IMR-90 (cell line): ENCODE results near the gene NRCAM. TPM values are rescaled to one million over a fixed set of nuclear protein-coding genes. Genes with fewer than 3 reads are reported as not detected.

Experiments used
- ATAC-seq: fragments of 200-7000 bp; cut with Tn5 transposase; 2 replicates; pipeline ENCODE4 v1.9.1; 2020; ENCODE audit warnings: low read depth, mild to moderate bottlenecking, moderate library complexity
- BruUV-seq: library from RNA; stranded (reverse); fragments of 400-500 nt; replicated peaks from 2 replicates; lab custom pipeline; 2021; lab: Mats Ljungman, UMichigan
- CTCF ChIA-PET: fragments of 300-600 bp; formaldehyde crosslinking; extraction: SDS; loops from one replicate; lab custom pipeline; 2021; ENCODE audit warnings: antibody characterized with exemption; lab: Yijun Ruan, JAX
- POLR2A ChIA-PET: fragments of 300-600 bp; sonication (Branson Sonifier 250); formaldehyde crosslinking; loops from one replicate; lab custom pipeline; 2022; ENCODE audit warnings: antibody characterized with exemption; ENCODE audit not compliant: unreplicated experiment; lab: Charles Lee
- DNase-seq: peaks from one replicate; pipeline ENCODE4 v3.0.0; 2013
- H2AFZ ChIP-seq: replicated peaks from 2 replicates; pipeline ENCODE3; 2013; ENCODE audit warnings: low read length, mild to moderate bottlenecking; ENCODE audit not compliant: poor library complexity
- H2AK5ac ChIP-seq: 2 replicates; pipeline ENCODE4 v1.6.1; 2013; ENCODE audit warnings: low read depth, low read length, inconsistent platforms
- H2AK9ac ChIP-seq: replicated peaks from 2 replicates; pipeline ENCODE3; 2013; ENCODE audit warnings: mild to moderate bottlenecking, low read depth, low read length, moderate library complexity; ENCODE audit not compliant: poor library complexity
- H2BK120ac ChIP-seq: 2 replicates; pipeline ENCODE4 v1.6.1; 2013; ENCODE audit warnings: low read depth, low read length, inconsistent platforms
- H2BK15ac ChIP-seq: 3 replicates; pipeline ENCODE4 v1.6.1; 2013; ENCODE audit warnings: low read depth, low read length, inconsistent platforms
- H2BK20ac ChIP-seq: 2 replicates; pipeline ENCODE4 v1.6.1; 2013; ENCODE audit warnings: low read depth, mild to moderate bottlenecking, inconsistent platforms, low read length, moderate library complexity
- H2BK5ac ChIP-seq: 2 replicates; pipeline ENCODE4 v1.6.1; 2013; ENCODE audit warnings: mild to moderate bottlenecking, low read depth, low read length, inconsistent platforms; ENCODE audit not compliant: poor library complexity, severe bottlenecking
- H3K14ac ChIP-seq: replicated peaks from 2 replicates; pipeline ENCODE4 v1.6.1; 2013; ENCODE audit warnings: low read depth, low read length, inconsistent platforms
- H3K18ac ChIP-seq: 2 replicates; pipeline ENCODE4 v1.6.1; 2013; ENCODE audit warnings: low read depth, low read length, control low read depth
- H3K23ac ChIP-seq: 2 replicates; pipeline ENCODE4 v1.6.1; 2013; ENCODE audit warnings: low read depth, low read length, inconsistent platforms
- H3K27ac ChIP-seq: 2 replicates; pipeline ENCODE4 v1.5.1; 2013; ENCODE audit warnings: mild to moderate bottlenecking, control low read depth, low read length; ENCODE audit not compliant: insufficient read depth
- H3K27me3 ChIP-seq: 2 replicates; pipeline ENCODE4 v1.6.1; 2013; ENCODE audit warnings: low read length; ENCODE audit not compliant: control insufficient read depth, insufficient read depth
- H3K36me3 ChIP-seq: 2 replicates; pipeline ENCODE4 v1.6.1; 2013; ENCODE audit warnings: low read length, mixed read lengths; ENCODE audit not compliant: control insufficient read depth, insufficient read depth
- H3K4ac ChIP-seq: 2 replicates; pipeline ENCODE4 v1.6.1; 2013; ENCODE audit warnings: low read depth, low read length, inconsistent platforms
- H3K4me1 ChIP-seq: 2 replicates; pipeline ENCODE4 v1.6.1; 2013; ENCODE audit warnings: low read length, mixed read lengths; ENCODE audit not compliant: control insufficient read depth, insufficient read depth
- H3K4me2 ChIP-seq: 2 replicates; pipeline ENCODE4 v1.6.1; 2013; ENCODE audit warnings: low read depth, mild to moderate bottlenecking, control low read depth, low read length, moderate library complexity
- H3K4me3 ChIP-seq: 2 replicates; pipeline ENCODE4 v1.5.1; 2013; ENCODE audit warnings: low read depth, mild to moderate bottlenecking, control low read depth, low read length, moderate library complexity; ENCODE audit not compliant: insufficient read depth
- H3K56ac ChIP-seq: 2 replicates; pipeline ENCODE4 v1.6.1; 2013; ENCODE audit warnings: low read length, inconsistent platforms; ENCODE audit not compliant: insufficient read depth; ENCODE audit errors: extremely low read depth
- H3K79me1 ChIP-seq, 2 experiments: 2 replicates each; pipeline ENCODE4 v1.6.1; 2013; ENCODE audit warnings: low read length in 2 of 2, inconsistent platforms in 1 of 2, low read depth in 1 of 2
- H3K9ac ChIP-seq: 2 replicates; pipeline ENCODE4 v1.6.1; 2013; ENCODE audit warnings: low read depth, low read length, control low read depth
- H3K9me1 ChIP-seq: 2 replicates; pipeline ENCODE4 v1.6.1; 2013; ENCODE audit warnings: low read length, inconsistent platforms; ENCODE audit not compliant: insufficient read depth
- H3K9me3 ChIP-seq: 2 replicates; pipeline ENCODE4 v1.6.1; 2013; ENCODE audit warnings: low read length; ENCODE audit not compliant: control insufficient read depth, insufficient read depth
- H4K20me1 ChIP-seq: 2 replicates; pipeline ENCODE4 v1.6.1; 2013; ENCODE audit warnings: low read length, inconsistent platforms; ENCODE audit not compliant: insufficient read depth
- H4K5ac ChIP-seq: 2 replicates; pipeline ENCODE4 v1.6.1; 2013; ENCODE audit warnings: mild to moderate bottlenecking, low read depth, low read length, control low read depth
- H4K8ac ChIP-seq, 2 experiments: 2 replicates each; pipeline ENCODE4 v1.6.1; 2013; ENCODE audit warnings: low read depth in 2 of 2, low read length in 2 of 2, control low read depth in 1 of 2, inconsistent platforms in 1 of 2
- H4K91ac ChIP-seq: 2 replicates; pipeline ENCODE4 v1.6.1; 2013; ENCODE audit warnings: low read depth, low read length, inconsistent platforms; ENCODE audit not compliant: insufficient read depth
- CHD1 ChIP-seq: IDR thresholded peaks from 2 replicates; pipeline ENCODE4 v1.6.1; 2012; ENCODE audit warnings: low read depth, low read length, improper control_type of control experiment
- RCOR1 ChIP-seq: IDR thresholded peaks from 2 replicates; pipeline ENCODE4 v1.6.1; 2012; ENCODE audit warnings: mild to moderate bottlenecking, low read length, improper control_type of control experiment; ENCODE audit not compliant: insufficient replicate concordance
- RFX5 ChIP-seq: IDR thresholded peaks from 2 replicates; pipeline ENCODE4 v1.8.0; 2012; ENCODE audit warnings: low read depth, mild to moderate bottlenecking, low read length, moderate library complexity
- WGBS, 2 experiments: methylation state at CpG; one replicate each; pipeline versions ENCODE4 v1.1.5 to v1.1.7; 2013; ENCODE audit warnings: missing lambda C conversion rate in 2 of 2; ENCODE audit not compliant: insufficient read length in 1 of 2; ENCODE audit errors: extremely low coverage in 2 of 2; 5-methylcytosine and 5-hydroxymethylcytosine counted together
- dilution Hi-C: fragments of 300-500 bp; cut with HindIII; formaldehyde crosslinking; loops from one replicate; pipeline ENCODE4 v1.14.3; 2018; ENCODE audit warnings: low sequenced_read_pairs; ENCODE audit not compliant: unreplicated experiment
- in situ Hi-C: fragments of 300-500 bp; cut with MboI; formaldehyde crosslinking; loops from 3 replicates; pipeline ENCODE4 v1.14.3; 2019; ENCODE audit warnings: low sequenced_read_pairs, inconsistent platforms, mixed read lengths
- intact Hi-C: fragments of 100-400 bp; cut with micrococcal nuclease; formaldehyde crosslinking; loops from 2 replicates; pipeline ENCODE4 v1.10.0; 2022
- polyA plus RNA-seq, 3 experiments: library from polyadenylated mRNA; depleted of rRNA; stranded (reverse); fragments of >200 nt; gene quantifications; 2 replicates each; pipeline ENCODE4 v1.2.3, GENCODE V29; 2012; ENCODE audit warnings: low replicate concordance in 1 of 3
- total RNA-seq: library from RNA; depleted of rRNA; stranded (reverse); fragments of >200 nt; gene quantifications from 2 replicates; pipeline ENCODE4 v1.2.3, GENCODE V29; 2012
- TF ChIP-seq, protein P1 (sequence below): fragments of 150-350 bp; IDR thresholded peaks from 2 replicates; pipeline ENCODE4 v1.6.1; 2016; ENCODE audit warnings: low read depth, mild to moderate bottlenecking, low read length, moderate library complexity, borderline replicate concordance
- TF ChIP-seq, protein P2 (sequence below): conservative IDR thresholded peaks from 2 replicates; pipeline ENCODE4 v1.5.1; 2012; ENCODE audit warnings: mild to moderate bottlenecking, low read depth, low read length, improper control_type of control experiment

NRCAM gene
- total and polyA plus RNA-seq, 2 of the 4 experiments (the other 2 are of a cell fraction): 0.46 to 1.1 TPM

DNA sequence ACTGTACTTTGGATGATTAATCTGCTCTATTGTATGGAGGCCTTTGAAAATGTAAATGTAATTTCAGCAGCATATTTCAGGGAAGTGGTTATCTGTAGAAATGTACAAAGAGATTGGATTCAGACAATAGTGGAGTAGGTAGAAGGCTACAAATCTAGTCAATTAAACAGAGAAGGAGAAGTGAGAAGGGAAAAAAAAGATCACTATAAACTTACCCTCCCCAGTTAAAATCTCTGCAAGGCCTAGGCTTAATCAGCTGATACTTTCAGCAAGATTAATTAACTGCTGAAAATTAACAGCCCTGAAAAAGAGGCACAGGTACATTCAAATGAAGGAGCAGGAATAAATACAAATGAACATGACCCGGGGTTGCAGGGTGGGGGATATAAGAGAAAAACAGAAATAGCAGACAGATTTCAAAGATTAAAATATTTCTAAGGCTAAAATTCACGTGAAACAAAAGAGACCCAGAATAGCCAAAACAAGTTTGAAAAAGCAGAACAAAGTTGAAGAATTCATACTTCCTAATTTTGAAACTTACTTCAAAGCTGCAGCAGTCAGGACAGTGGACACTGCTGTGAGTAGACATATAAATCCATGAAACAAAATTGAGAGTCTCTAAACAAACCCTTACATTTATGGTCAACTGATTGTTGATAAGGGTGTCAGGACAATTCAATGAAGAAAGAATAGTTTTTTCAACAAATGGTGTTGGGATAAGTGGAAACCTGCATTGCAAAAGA, 96.0 kb downstream of the NRCAM start:
- Histone ChIP-seq H3K9me3 (no peaks in the 10 kb centered on the region), H2BK20ac (no peak overlapping the region), H3K14ac (no peak overlapping the region), H3K4me1 (no peaks in the 10 kb centered on the region), H2AFZ (no peak overlapping the region), H3K9me1 (no peaks in the 10 kb centered on the region), H3K79me1 (no peaks in the 10 kb centered on the region), H4K5ac (no peak overlapping the region), H3K4me3 (no peak overlapping the region), H3K27ac (no peak overlapping the region), H2AK5ac (no peak overlapping the region), H4K20me1 (no peaks in the 10 kb centered on the region), H3K36me3 (no peaks in the 10 kb centered on the region), H3K18ac (no peak overlapping the region), H3K27me3 (no peaks in the 10 kb centered on the region), H3K4ac (no peak overlapping the region), H3K9ac (no peak overlapping the region), H2BK15ac (no peak overlapping the region), H3K56ac (no peak overlapping the region), H2AK9ac (no peak overlapping the region), H3K23ac (no peak overlapping the region), H2BK5ac (no peak overlapping the region), H2BK120ac (no peak overlapping the region), H4K8ac (no peak overlapping the region), H3K4me2 (no peak overlapping the region), H4K91ac (no peak overlapping the region)
- dilution Hi-C loops: no loop called here
- no TSS peak for BruUV-seq
- no CpG with 5 or more reads among the region's 2 CpGs for WGBS, 2 experiments
- in situ Hi-C loops: no loop called here
- ChIA-PET POLR2A (no interaction called here), CTCF (no interaction called here)
- no peak for ATAC-seq
- TF ChIP-seq, protein P1, sequence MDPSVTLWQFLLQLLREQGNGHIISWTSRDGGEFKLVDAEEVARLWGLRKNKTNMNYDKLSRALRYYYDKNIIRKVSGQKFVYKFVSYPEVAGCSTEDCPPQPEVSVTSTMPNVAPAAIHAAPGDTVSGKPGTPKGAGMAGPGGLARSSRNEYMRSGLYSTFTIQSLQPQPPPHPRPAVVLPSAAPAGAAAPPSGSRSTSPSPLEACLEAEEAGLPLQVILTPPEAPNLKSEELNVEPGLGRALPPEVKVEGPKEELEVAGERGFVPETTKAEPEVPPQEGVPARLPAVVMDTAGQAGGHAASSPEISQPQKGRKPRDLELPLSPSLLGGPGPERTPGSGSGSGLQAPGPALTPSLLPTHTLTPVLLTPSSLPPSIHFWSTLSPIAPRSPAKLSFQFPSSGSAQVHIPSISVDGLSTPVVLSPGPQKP: no peak
- TF ChIP-seq RCOR1 (no peak), CHD1 (no peak), RFX5 (no peak)
- TF ChIP-seq, protein P2, sequence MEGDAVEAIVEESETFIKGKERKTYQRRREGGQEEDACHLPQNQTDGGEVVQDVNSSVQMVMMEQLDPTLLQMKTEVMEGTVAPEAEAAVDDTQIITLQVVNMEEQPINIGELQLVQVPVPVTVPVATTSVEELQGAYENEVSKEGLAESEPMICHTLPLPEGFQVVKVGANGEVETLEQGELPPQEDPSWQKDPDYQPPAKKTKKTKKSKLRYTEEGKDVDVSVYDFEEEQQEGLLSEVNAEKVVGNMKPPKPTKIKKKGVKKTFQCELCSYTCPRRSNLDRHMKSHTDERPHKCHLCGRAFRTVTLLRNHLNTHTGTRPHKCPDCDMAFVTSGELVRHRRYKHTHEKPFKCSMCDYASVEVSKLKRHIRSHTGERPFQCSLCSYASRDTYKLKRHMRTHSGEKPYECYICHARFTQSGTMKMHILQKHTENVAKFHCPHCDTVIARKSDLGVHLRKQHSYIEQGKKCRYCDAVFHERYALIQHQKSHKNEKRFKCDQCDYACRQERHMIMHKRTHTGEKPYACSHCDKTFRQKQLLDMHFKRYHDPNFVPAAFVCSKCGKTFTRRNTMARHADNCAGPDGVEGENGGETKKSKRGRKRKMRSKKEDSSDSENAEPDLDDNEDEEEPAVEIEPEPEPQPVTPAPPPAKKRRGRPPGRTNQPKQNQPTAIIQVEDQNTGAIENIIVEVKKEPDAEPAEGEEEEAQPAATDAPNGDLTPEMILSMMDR: no peak
- no peak for DNase-seq
- intact Hi-C loops: no loop called here
